HepG2 (cell line): Measurements from ENCODE around the gene IFIT3. TPM values are rescaled to one million over a fixed set of nuclear protein-coding genes. Genes with fewer than 3 reads are reported as not detected.

Experiments
- ATAC-seq: fragments of 200-7000 bp; cut with Tn5 transposase; 3 replicates; pipeline ENCODE4 v1.9.1; 2020; ENCODE audit warnings: mild to moderate bottlenecking, moderate library complexity
- BruUV-seq: library from RNA; stranded (reverse); fragments of 400-500 nt; replicated peaks from 2 replicates; lab custom pipeline; 2021; lab: Mats Ljungman, UMichigan
- CTCF ChIA-PET: fragments of 300-600 bp; formaldehyde crosslinking; extraction: SDS; loops from one replicate; lab custom pipeline; 2021; ENCODE audit warnings: low total read pairs, inconsistent platforms, low intra/inter-chr PET ratio; lab: Yijun Ruan, JAX
- POLR2A ChIA-PET: fragments of 350-600 bp; sonication (Branson Sonifier 250); formaldehyde crosslinking; loops from one replicate; lab custom pipeline; 2020; ENCODE audit warnings: antibody characterized with exemption, inconsistent platforms; lab: Yijun Ruan, JAX
- DNase-seq: peaks from one replicate; pipeline ENCODE4 v3.0.0-alpha.2; 2015; ENCODE audit warnings: low spot score
- FAIRE-seq: peaks from 3 replicates; lab custom pipeline; 2011; peaks lifted over from hg19 to GRCh38; lab: Jason Lieb, UNC
- H2AFZ ChIP-seq: one replicate; pipeline ENCODE4 v1.6.1; 2011; ENCODE audit warnings: low read length, inconsistent platforms
- H3K27ac ChIP-seq: fragments of 300-600 bp; 3 replicates; pipeline ENCODE4 v1.8.0; 2011; ENCODE audit warnings: mixed run types, mild to moderate bottlenecking, mixed read lengths, low read length, inconsistent platforms; ENCODE audit not compliant: insufficient read depth; ENCODE audit errors: extremely low read length
- H3K27me3 ChIP-seq, 2 experiments: fragments of 200-600 bp in 1 of 2; 2 replicates in 1 of 2; 3 replicates in 1 of 2; pipeline versions ENCODE4 v1.6.0 to v1.8.0; 2011; ENCODE audit warnings: low read length in 2 of 2, mild to moderate bottlenecking in 2 of 2, moderate library complexity in 2 of 2, inconsistent platforms in 1 of 2; ENCODE audit not compliant: insufficient read depth in 2 of 2, control insufficient read depth in 1 of 2
- H3K36me3 ChIP-seq, 2 experiments: fragments of 200-600 bp in 1 of 2; replicated peaks in 1 of 2; 2 replicates in 1 of 2; 3 replicates in 1 of 2; pipeline versions ENCODE4 v1.5.1 to v1.8.0; 2011; ENCODE audit warnings: low read length in 2 of 2, inconsistent platforms in 1 of 2; ENCODE audit not compliant: insufficient read depth in 2 of 2, control insufficient read depth in 1 of 2
- H3K4me1 ChIP-seq: 2 replicates; pipeline ENCODE4 v1.5.1; 2012; ENCODE audit warnings: low read length, inconsistent platforms; ENCODE audit not compliant: insufficient read depth
- H3K4me2 ChIP-seq: 2 replicates; pipeline ENCODE4 v1.6.0; 2011; ENCODE audit warnings: low read depth, low read length, inconsistent platforms
- H3K4me3 ChIP-seq, 3 experiments: fragments of 200-600 bp in 1 of 3; sonication (generic), shearing (Covaris generic) in 1 of 3; replicated peaks in 1 of 3; 2 replicates each; pipeline ENCODE4 v1.5.1; 2011 to 2016; ENCODE audit warnings: low read length in 3 of 3, inconsistent platforms in 2 of 3, low read depth in 2 of 3, mild to moderate bottlenecking in 2 of 3, control low read depth in 1 of 3, mixed read lengths in 1 of 3; ENCODE audit not compliant: insufficient read depth in 1 of 3
- H3K79me2 ChIP-seq: one replicate; pipeline ENCODE4 v1.6.1; 2011; ENCODE audit warnings: low read length, inconsistent platforms; ENCODE audit not compliant: insufficient read depth
- H3K9ac ChIP-seq: 2 replicates; pipeline ENCODE4 v1.6.0; 2011; ENCODE audit warnings: mild to moderate bottlenecking, low read depth, low read length, inconsistent platforms; ENCODE audit not compliant: insufficient read depth
- H3K9me3 ChIP-seq: 2 replicates; pipeline ENCODE4 v1.5.1; 2012; ENCODE audit warnings: mild to moderate bottlenecking, low read length
- H4K20me1 ChIP-seq: 2 replicates; pipeline ENCODE4 v1.6.0; 2011; ENCODE audit warnings: inconsistent platforms, mild to moderate bottlenecking, low read length, moderate library complexity; ENCODE audit not compliant: insufficient read depth
- ATM ChIP-seq: fragments of 450-650 bp; IDR thresholded peaks from 2 replicates; pipeline ENCODE4 v1.7.1; 2017; ENCODE audit warnings: mild to moderate bottlenecking, borderline replicate concordance
- DNMT3B ChIP-seq: conservative IDR thresholded peaks from 2 replicates; pipeline ENCODE4 v1.6.1; 2016; ENCODE audit warnings: missing biosample characterization, control low read depth
- NFKB2 ChIP-seq: sonication (generic); formaldehyde crosslinking; IDR thresholded peaks from 2 replicates; pipeline ENCODE4 v1.4.0; 2020; ENCODE audit warnings: missing genetic modification reagents, borderline replicate concordance
- ZNF326 ChIP-seq: sonication (generic); formaldehyde crosslinking; IDR thresholded peaks from 2 replicates; pipeline ENCODE4 v1.4.0; 2020; ENCODE audit warnings: missing genetic modification reagents, borderline replicate concordance
- WGBS: methylation state at CpG from one replicate; pipeline ENCODE4 v1.1.6; 2017; ENCODE audit warnings: low lambda C conversion rate; 5-methylcytosine and 5-hydroxymethylcytosine counted together
- in situ Hi-C: cut with HindIII; loops from 2 replicates; pipeline ENCODE4 v1.10.0; 2017; ENCODE audit warnings: low pct_unique_long_range_greater_than_20kb; ENCODE audit not compliant: extremely low pct_ligation_motif_present
- intact Hi-C: fragments of 100-400 bp; cut with micrococcal nuclease; formaldehyde crosslinking; loops from one replicate; pipeline ENCODE4 v1.10.0; 2022; ENCODE audit not compliant: unreplicated experiment
- polyA plus RNA-seq, 8 experiments: library from polyadenylated mRNA; depleted of rRNA in 3 of 8; stranded (reverse) in 7 of 8; unstranded in 1 of 8; fragments of >200 nt; fragmentation: Illumina TruSeq in 4 of 8; extraction: Trizol in 4 of 8; gene quantifications; 2 replicates each; pipeline versions ENCODE4 v1.2.1 to v1.2.3, GENCODE V29; 2011 to 2016; ENCODE audit warnings: low read depth in 4 of 8, missing spikeins in 1 of 8, mixed read lengths in 1 of 8; ENCODE audit not compliant: insufficient read depth in 1 of 8
- total RNA-seq, 5 experiments: library from RNA; depleted of rRNA; stranded (reverse); fragments of >200 nt; fragmentation: Illumina TruSeq; extraction: Trizol; gene quantifications; 2 replicates each; pipeline ENCODE4 v1.2.3, GENCODE V29; 2016; ENCODE audit warnings: low read depth in 1 of 5
- TF ChIP-seq, protein P1 (sequence below): sonication (generic); formaldehyde crosslinking; IDR thresholded peaks from 2 replicates; pipeline ENCODE4 v1.5.1; 2020; ENCODE audit warnings: mild to moderate bottlenecking, missing genetic modification reagents, borderline replicate concordance
- TF ChIP-seq, protein P2 (sequence below): IDR thresholded peaks from 2 replicates; pipeline ENCODE4 v1.6.1; 2016
- TF ChIP-seq, protein P3 (sequence below): IDR thresholded peaks from 2 replicates; pipeline ENCODE4 v1.6.1; 2016; ENCODE audit warnings: control low read depth
- TF ChIP-seq, protein P4 (sequence below): sonication (generic); formaldehyde crosslinking; conservative IDR thresholded peaks from 2 replicates; pipeline ENCODE4 v1.4.0; 2020; ENCODE audit warnings: missing genetic modification reagents

The IFIT3 gene
- total and polyA plus RNA-seq, 2 of the 13 experiments (the other 11 are each of a cell fraction or from before 2014, with no cell fraction given): 0.48 to 3.1 TPM

DNA sequence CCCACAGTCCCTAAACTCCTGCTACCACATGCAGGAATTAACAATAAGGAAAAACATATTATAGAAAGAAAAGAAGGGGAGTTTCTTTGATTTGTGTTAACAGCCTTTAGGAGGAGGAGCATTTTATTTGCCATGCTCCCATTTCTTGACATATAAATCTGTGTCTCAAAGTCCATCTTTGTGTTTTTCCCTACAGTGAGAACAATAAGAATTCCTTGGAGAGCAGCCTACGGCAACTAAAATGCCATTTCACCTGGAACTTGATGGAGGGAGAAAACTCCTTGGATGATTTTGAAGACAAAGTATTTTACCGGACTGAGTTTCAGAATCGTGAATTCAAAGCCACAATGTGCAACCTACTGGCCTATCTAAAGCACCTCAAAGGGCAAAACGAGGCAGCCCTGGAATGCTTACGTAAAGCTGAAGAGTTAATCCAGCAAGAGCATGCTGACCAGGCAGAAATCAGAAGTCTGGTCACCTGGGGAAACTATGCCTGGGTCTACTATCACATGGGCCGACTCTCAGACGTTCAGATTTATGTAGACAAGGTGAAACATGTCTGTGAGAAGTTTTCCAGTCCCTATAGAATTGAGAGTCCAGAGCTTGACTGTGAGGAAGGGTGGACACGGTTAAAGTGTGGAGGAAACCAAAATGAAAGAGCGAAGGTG lies 21.9 kb upstream of the IFIT3 start (continued):
- TF ChIP-seq, protein P1, sequence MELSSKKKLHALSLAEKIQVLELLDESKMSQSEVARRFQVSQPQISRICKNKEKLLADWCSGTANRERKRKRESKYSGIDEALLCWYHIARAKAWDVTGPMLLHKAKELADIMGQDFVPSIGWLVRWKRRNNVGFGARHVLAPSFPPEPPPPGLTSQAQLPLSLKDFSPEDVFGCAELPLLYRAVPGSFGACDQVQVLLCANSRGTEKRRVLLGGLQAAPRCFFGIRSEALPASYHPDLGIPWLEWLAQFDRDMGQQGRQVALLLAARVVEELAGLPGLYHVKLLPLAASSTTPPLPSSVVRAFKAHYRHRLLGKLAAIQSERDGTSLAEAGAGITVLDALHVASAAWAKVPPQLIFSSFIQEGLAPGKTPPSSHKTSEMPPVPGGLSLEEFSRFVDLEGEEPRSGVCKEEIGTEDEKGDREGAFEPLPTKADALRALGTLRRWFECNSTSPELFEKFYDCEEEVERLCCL (CRISPR knock-in tag): no peak

- in situ Hi-C loops: no loop called here
- no peaks in the 10 kb centered on the region for H3K79me2 ChIP-seq
- no peak for TF ChIP-seq NFKB2
- DNase-seq (no peak), FAIRE-seq (no peak), ATAC-seq (no peak)
- H2AFZ ChIP-seq: no peak overlapping the region
- no peaks in the 10 kb centered on the region for H3K9me3 ChIP-seq
- 67% methylated on average over 13 of the region's 13 CpGs for WGBS
- H3K27me3 ChIP-seq: peaks cover 0 to 3% of the 10 kb centered on the region in 2 experiments; a peak in 1 of 5 replicates
- H3K27ac ChIP-seq: no peak overlapping the region
- ChIA-PET POLR2A (no interaction called here), CTCF (no interaction called here)
- no TSS peak for BruUV-seq
- H3K4me3 ChIP-seq: no peak overlapping the region
- intact Hi-C loops: no loop called here
- H3K4me1 ChIP-seq: peaks cover 25% of the 10 kb centered on the region
- no peaks in the 10 kb centered on the region for H4K20me1 ChIP-seq
- no peaks in the 10 kb centered on the region for H3K36me3 ChIP-seq
- no peak overlapping the region for H3K4me2 ChIP-seq
- H3K9ac ChIP-seq: no peak overlapping the region
Measured at GRCh38 chr10:89306434-89307268, 21.1 kb upstream of the IFIT3 start.

- intact Hi-C loops: no loop called here
- Histone ChIP-seq H3K36me3 (no peaks in the 10 kb centered on the region), H3K27me3 (peaks cover 0 to 3% of the 10 kb centered on the region in 2 experiments; a peak in 1 of 5 replicates), H3K9me3 (no peaks in the 10 kb centered on the region), H3K4me2 (no peak overlapping the region), H3K4me1 (peaks cover 23% of the 10 kb centered on the region), H2AFZ (no peak overlapping the region), H4K20me1 (no peaks in the 10 kb centered on the region), H3K9ac (no peak overlapping the region), H3K27ac (no peak overlapping the region), H3K4me3 (no peak overlapping the region), H3K79me2 (no peaks in the 10 kb centered on the region)
- in situ Hi-C loops: no loop called here
- DNase-seq: no peak
- TF ChIP-seq ATM: no peak
- TF ChIP-seq, protein P2, sequence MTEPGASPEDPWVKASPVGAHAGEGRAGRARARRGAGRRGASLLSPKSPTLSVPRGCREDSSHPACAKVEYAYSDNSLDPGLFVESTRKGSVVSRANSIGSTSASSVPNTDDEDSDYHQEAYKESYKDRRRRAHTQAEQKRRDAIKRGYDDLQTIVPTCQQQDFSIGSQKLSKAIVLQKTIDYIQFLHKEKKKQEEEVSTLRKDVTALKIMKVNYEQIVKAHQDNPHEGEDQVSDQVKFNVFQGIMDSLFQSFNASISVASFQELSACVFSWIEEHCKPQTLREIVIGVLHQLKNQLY (CRISPR knock-in tag): no peak
- no peak for TF ChIP-seq DNMT3B (CRISPR knock-in tag)
- TF ChIP-seq, protein P3, sequence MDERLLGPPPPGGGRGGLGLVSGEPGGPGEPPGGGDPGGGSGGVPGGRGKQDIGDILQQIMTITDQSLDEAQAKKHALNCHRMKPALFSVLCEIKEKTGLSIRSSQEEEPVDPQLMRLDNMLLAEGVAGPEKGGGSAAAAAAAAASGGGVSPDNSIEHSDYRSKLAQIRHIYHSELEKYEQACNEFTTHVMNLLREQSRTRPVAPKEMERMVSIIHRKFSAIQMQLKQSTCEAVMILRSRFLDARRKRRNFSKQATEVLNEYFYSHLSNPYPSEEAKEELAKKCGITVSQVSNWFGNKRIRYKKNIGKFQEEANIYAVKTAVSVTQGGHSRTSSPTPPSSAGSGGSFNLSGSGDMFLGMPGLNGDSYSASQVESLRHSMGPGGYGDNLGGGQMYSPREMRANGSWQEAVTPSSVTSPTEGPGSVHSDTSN: no peak
- no peak for TF ChIP-seq ZNF326
- TF ChIP-seq, protein P4, sequence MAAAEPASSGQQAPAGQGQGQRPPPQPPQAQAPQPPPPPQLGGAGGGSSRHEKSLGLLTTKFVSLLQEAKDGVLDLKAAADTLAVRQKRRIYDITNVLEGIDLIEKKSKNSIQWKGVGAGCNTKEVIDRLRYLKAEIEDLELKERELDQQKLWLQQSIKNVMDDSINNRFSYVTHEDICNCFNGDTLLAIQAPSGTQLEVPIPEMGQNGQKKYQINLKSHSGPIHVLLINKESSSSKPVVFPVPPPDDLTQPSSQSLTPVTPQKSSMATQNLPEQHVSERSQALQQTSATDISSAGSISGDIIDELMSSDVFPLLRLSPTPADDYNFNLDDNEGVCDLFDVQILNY (CRISPR knock-in tag): no peak
- no peak for FAIRE-seq
- CTCF ChIA-PET: no interaction called here
- POLR2A ChIA-PET: no interaction called here
- BruUV-seq: no TSS peak
- no peak for ATAC-seq
Measured at GRCh38 chr10:89307269-89307577, 20.6 kb upstream of the IFIT3 start.
